Heart left ventricle (tissue), 13 donors: Measurements from ENCODE around the gene EYA4.

Source experiments
- CTCF ChIP-seq, 12 donors: fragments of 200-600 bp; sonication (generic) in 4 of 12; IDR thresholded peaks; one replicate each; pipeline versions ENCODE4 v1.5.0 to v1.8.0; 2018 to 2022; ENCODE audit warnings: antibody characterized with exemption in 12 of 12, mild to moderate bottlenecking in 5 of 12
- POLR2A ChIP-seq, 2 donors: fragments of 450-650 bp; IDR thresholded peaks; one replicate each; pipeline ENCODE4 v1.6.1; 2017; ENCODE audit warnings: antibody characterized with exemption in 2 of 2, mild to moderate bottlenecking in 2 of 2, moderate library complexity in 2 of 2
- donor health status: ischemic (EF 13 %, LVEDD 7.1; RV severe dilation, severe dysfunction).
- donor health status: DM: no; HTN: yes; CAD: no.
- donor health status: DM: no; HTN: no; CAD: no.
- donor health status: ischemic (EF 25% LVEDD 6.9; RV normal size, moderate dysfunction).
- donor health status: ischemic (EF 25% LVEDD 5.7; RV mildly dilated, moderate dysfunction).
- donor health status: ischemic (EF 35%, LVEDD 5.7; RV mildly dilated, moderate dysfunction).
- donor health status: nonischemic (EF 11% LVEDD 7.7; RV severe dilation, severe dysfunction).
- donor health status: DM: yes; HTN: yes; CAD: no.
- donor health status: PGD.
- donor health status: ischemic (EF 29% LVEDD 5.4; RV normal size, mild dysfunction).
- donor health status: nonischemic (EF 23%, LVEDD 6.1; RV moderate dilation, normal function).

DNA sequence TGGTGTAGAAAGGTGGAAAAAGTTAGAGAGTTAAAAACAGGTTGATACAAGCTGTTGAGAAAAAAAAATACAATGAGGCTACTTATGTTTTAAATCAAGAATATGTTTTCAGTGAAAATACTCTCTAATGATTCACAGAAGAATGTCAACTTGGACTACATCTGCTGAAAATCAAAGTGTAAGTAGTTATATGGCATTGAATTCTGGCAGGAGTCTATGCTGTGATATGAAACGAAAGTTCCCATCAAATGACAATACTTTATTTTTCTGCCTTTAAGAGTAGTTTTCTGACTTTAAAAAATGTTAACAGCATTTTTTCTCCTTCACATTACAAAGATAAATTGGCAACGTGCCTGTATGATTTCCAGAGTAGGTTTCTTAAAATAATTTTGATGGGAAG is 158.3 kb downstream of the EYA4 start:
- no peak for TF ChIP-seq CTCF (IDR thresholded peaks at IDR 0.05)
- no peak for TF ChIP-seq POLR2A (IDR thresholded peaks at IDR 0.05)
